Stimulated activated CD8-positive, alpha-beta memory T cell treated with anti-CD3 and anti-CD28 coated beads, Interleukin-12 subunit alpha, Interleukin-12 subunit beta, amount 100 ng/mL, for 4 hours (primary cell): ENCODE data around the gene ZNF862.

Source experiments
- DNase-seq: peaks from one replicate; pipeline ENCODE4 v3.0.0-alpha.2; 2020; ENCODE audit warnings: low read depth

The ZNF862 gene

GRCh38 chr7:149838224-149838991 lies at the start of gene ZNF862:
Gene ZNF862 (plus strand): TSS chr7:149838375. CDS start chr7:149838612, 237 bp downstream.
- peak; percentile 94 for DNase-seq

- DNase-seq, result no peak
Measured at GRCh38 chr7:149789101-149789500, 49.1 kb upstream of the ZNF862 start.

- no peak for DNase-seq
Measured at GRCh38 chr7:149790146-149790548, 48.0 kb upstream of the ZNF862 start.

DNA sequence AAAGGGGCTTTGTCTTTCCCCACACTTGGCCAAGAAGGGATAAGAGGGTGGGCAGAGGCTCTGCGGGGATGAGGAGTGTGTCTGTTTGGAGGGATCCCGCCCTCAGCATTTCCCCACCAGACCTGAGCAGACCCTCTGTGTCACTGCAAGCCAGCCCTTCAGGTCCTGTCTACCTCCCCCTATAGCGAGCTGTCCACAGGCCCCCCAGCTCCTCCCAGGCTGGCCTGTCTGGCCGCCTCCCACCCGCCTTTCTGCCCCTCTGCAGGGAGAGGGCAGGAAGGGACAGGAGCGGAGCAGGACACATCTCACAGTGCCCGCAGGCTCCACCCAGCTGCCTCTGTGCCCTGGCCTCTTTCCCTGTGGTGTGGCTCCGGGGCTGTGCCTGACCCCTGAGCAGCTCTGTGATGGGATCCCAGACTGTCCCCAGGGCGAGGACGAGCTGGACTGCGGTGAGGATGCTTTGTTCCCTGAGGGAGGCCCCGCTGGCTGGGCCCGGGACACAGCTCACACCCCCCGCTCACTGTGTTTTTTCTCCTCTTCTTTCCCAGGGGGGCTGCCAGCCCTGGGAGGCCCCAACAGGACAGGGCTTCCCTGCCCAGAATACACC lies 47.3 kb upstream of the ZNF862 start:
- DNase-seq, result no peak

GRCh38 chr7:149791411-149792219 lies 46.6 kb upstream of the ZNF862 start:
- no peak for DNase-seq

GRCh38 chr7:149792220-149792595 lies 46.0 kb upstream of the ZNF862 start:
- no peak for DNase-seq

DNA sequence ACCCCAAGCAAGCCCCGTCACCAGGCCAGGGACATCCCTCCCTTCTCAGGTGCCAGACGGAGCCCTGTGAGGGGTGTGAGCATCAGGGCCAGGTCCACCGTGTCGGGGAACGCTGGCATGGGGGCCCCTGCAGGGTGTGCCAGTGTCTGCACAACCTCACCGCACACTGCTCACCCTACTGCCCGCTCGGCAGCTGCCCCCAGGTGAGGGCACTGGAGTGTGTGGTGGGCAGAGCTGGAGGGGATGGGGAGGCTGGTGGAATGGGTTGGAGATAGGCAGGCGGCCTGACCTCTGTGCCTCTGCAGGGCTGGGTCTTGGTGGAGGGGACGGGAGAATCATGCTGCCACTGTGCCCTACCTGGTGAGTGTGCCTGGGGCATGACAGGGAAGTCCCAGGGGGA lies 44.9 kb upstream of the ZNF862 start:
- no peak for DNase-seq

DNA sequence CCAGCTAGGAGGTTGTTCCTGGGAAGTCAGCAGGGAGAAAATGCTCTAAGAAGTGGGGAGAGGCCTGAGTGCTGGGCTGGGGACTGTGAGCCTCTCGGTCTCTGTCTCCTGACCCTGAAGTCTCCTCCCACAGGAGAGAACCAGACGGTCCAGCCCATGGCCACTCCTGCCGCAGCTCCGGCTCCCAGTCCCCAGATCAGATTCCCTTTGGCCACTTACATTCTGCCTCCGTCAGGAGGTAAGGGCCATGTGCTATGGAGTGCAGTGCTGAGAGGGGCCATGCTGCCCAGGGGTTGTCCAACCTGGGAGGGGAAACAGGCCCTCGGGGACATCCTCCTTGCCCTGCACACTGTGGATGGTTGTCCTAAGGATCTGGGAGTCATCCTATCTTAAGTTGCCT lies 43.5 kb upstream of the ZNF862 start:
- no peak for DNase-seq

- no peak for DNase-seq
Measured at GRCh38 chr7:149795126-149795525, 43.0 kb upstream of the ZNF862 start.

GRCh38 chr7:149796287-149796860 lies 41.8 kb upstream of the ZNF862 start:
- no peak for DNase-seq

DNA sequence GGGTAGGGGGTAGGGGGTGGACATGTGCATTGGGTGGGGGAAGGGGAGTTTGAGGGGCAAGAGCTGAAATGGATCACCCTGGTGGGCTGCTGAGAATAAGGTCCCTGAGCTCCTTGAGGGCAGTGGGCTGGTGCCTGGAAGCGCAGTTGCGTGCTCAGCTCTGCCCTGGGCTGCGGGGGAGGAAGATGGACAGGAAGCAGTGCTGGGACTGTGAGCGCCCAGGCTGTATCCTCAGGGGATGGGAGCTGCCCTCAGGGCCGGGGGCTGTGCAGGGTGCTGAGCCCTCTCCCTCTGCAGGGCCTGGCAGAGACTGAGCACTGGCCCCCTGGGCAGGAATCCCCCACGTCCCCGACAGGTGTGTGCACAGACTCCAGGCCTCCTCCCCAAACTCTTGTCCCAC lies 40.4 kb upstream of the ZNF862 start:
- no peak for DNase-seq

DNA sequence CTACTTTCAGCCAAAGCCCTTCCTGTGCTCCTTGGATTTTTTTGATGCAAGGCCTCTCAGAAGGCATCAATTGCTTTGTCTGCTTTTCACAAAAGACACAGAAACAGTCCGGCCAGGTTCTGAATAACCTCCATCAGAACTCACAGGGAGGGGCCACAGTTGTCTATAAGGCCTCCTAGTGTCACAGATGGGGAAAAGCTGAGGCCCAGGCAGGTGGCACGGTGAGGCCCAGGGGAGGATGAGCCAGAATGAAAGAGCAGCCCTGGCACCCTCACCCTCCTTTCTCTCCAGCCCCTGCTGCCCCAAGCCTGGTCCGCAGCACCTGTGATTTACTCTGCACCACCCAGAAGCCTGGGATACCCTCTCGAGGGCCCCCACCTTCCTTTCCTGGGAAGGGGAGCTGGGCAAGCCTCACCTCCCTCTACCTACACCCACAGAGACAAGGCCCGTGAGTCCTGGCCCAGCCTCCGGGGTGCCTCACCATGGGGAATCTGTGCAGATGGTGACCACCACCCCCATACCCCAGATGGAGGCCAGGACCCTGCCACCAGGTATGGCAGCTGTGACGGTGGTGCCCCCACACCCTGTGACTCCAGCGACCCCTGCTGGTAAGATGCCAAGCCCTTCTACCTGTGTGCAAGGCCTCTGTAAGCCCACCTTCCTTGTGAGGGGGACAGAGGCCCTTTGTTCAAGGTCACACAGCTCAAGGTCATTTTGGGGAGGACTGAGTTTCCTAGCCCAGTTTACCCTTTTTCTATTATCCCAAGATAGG lies 38.6 kb upstream of the ZNF862 start:
- no peak for DNase-seq

DNA sequence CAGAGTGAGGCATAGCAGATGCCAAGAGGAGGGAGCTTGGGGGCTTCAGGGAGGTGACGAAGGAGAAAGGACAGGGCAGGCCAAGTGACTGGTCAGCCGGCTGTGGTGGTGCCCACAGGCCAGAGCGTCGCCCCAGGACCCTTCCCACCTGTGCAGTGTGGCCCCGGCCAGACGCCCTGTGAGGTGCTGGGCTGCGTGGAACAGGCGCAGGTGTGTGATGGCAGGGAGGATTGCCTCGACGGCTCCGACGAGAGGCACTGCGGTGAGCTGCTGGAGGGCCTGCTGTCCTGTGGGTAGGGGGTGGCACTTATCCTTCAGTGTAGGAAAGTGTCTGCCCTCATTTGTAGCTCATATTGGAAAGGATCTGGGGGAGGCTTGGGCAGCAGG lies 38.0 kb upstream of the ZNF862 start:
- no peak for DNase-seq

GRCh38 chr7:149801002-149801566 lies 37.1 kb upstream of the ZNF862 start:
- no peak for DNase-seq

DNA sequence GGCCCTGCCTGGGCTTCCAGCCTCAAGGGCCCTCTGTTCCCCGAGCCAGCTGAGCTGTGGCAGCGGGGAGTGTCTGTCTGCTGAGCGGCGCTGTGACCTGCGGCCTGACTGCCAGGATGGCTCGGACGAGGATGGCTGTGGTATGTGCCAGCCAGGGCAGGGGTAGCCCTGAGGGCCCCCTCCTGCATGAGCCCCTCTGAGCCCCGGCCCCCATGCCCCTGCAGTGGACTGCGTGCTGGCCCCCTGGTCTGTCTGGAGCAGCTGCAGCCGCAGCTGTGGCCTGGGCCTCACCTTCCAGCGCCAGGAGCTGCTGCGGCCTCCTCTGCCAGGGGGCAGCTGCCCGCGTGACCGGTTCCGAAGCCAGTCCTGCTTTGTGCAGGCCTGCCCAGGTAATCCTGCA lies 36.4 kb upstream of the ZNF862 start:
- DNase-seq, result no peak

DNA sequence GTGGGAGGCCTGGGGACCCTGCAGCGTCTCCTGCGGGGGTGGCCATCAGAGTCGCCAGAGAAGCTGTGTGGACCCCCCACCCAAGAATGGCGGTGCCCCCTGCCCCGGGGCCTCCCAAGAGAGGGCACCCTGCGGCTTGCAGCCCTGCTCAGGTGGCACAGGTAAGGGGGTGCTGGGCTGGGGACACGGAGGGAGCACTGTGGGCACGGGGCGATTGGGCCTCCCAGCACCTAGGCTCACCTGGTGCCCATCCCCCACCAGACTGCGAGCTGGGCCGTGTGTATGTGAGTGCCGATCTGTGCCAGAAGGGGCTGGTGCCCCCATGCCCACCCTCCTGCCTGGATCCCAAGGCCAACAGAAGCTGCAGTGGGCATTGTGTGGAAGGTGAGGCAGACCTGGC lies 35.2 kb upstream of the ZNF862 start:
- no peak for DNase-seq

DNA sequence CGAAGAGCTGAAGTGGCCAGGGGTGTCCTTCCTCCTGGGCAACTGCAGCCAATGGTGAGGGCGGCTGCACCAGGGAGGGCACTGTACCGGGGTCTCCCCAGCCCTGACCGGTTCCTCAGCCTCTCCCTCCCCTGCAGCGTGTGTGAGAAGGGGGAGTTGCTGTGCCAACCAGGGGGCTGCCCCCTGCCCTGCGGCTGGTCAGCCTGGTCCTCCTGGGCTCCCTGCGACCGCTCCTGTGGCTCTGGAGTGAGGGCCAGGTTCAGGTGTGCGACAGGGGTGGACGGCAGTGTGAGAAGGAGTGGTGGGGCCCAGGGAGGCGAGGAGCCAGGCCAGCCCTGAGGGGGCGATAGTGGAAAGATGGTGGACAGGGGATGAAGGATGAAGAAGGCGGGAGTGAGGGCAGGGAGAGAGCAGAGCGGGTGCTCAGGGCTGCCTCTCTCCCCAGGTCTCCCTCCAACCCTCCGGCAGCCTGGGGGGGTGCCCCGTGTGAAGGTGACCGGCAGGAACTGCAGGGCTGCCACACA lies 34.6 kb upstream of the ZNF862 start:
- DNase-seq, result no peak

GRCh38 chr7:149804106-149804505 lies 34.1 kb upstream of the ZNF862 start:
- no peak for DNase-seq

GRCh38 chr7:149806726-149807125 lies 31.4 kb upstream of the ZNF862 start:
- no peak for DNase-seq

DNA sequence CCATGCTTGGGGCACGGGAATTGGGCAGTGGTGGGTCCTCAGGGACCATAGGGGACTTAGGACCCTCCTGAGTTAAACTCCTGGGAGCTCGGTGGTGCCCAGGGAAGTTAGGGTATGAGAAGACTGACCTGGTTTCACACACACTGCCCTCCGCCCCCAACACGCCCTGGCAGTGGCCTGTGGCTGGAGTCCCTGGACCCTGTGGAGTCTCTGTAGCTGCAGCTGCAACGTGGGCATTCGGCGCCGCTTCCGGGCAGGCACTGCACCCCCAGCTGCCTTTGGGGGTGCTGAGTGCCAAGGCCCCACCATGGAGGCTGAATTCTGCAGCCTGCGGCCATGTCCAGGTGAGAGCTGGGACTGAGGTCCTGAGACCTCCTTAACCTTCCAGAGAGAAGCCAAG lies 29.9 kb upstream of the ZNF862 start:
- DNase-seq, result no peak

DNA sequence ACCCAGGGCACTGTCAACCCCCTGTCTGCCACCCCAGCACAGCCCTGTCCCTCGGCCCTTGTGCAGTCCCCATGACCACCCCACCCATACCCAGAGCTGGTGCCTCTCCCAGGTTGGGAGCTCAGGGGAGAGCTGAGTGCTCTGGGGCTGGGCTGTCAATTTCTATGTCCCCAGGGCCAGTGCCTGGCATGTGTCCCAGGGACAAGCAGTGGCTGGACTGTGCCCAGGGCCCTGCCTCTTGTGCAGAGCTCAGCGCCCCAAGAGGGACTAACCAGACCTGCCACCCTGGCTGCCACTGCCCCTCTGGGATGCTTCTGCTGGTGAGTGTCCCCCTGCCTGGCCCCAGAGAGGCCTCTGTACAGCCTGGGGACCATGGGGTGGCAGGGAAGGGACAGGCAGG lies 29.0 kb upstream of the ZNF862 start:
- DNase-seq, result no peak
